Hematopoietic multipotent progenitor cell treated with erythropoietin and hydrocortisone succinate and interleukin-3 and kit ligand, for 6 days (in vitro differentiated cells): ENCODE measurements around the gene LRP4.

Experiments
- DNase-seq: peaks from one replicate; pipeline ENCODE4 v3.0.0-alpha.2; 2015

LRP4 gene

DNA sequence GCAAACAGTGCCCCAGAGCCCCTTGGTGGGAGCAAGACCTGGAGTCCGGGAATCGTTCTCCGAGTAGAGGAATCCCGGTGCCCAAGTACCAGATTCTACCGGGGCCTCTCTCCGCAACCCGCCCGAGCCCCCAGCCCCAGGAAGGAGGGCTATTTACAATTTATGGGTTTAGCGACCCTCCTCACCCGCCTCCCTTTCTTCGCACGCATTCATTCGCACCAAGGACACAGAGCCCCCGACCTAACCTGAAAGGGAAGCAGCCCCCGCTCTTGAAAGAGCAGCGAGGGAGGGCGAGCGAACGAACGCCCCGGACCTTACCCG is 628 bp downstream of the LRP4 start:
- DNase-seq: no peak

DNA sequence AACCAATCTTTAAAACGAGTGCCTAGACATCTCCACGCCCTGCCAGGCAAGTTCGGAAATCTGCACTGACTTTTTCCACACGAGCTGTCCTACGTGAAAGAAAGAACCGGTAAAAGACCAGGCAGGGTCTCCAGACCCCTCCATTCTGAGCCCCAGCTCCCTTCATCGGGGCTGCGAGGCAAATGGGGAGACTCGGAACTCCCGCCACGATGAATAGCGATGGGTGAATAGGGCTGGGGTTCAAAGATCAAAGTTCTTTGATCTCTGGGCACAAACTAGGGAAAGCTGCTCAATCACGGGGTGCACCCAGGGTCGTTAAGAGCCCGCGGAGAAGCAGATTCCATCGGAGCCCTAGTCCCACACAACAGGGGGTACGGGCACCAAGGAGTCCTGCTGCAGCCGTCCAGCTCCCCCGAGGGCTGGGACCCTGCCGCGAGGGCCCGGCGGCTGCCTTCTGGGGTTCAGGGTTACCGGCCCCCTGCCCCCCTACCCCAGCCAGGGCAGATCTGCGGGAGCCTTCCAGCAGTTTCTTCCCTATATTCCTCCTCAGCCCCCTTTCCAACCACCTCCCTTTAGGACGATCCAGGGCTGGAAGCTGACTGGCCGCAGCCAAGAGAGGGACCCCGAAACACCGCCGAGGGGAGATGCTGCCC is 1.1 kb downstream of the LRP4 start:
- no peak for DNase-seq

DNA sequence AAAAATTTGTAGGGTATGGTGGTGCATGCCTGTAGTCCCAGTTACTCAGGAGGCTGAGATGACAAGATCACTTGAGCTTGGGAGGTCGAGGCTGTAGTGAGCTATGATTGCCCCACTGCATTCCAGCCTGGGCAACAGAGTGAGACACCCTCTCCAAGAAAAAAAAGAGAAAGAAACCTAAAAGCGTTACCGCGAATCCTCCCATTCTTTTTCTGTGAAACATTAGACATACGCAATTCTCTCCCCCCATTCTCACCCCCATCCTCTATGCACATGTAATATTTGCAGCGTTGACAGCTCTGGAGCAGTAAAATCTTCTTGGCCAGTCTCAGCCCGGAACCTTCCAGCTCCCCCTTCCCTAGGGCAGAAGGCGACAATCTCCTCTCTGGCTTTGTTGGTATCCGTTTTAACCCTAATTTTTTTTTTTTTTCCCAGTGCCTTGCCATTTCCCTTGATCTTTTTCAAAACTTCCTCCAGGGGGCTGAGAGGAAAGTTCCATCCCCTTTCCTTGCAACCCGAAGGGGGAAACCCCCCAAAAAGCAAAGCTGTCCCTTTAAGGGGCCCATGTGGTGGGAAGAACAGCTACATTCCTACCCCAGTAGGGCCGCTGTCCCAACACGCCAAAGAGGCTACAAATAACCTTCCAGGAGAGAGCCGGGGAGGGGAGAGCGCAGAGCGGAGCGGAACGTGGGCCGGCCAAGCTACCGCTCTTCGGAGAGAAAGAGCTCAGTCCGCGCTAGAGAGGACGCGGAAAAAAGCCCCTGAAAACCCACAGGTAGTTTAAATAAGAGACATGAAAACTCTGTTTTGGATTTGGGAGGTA is 1.9 kb downstream of the LRP4 start:
- DNase-seq: peak; percentile 51

DNA sequence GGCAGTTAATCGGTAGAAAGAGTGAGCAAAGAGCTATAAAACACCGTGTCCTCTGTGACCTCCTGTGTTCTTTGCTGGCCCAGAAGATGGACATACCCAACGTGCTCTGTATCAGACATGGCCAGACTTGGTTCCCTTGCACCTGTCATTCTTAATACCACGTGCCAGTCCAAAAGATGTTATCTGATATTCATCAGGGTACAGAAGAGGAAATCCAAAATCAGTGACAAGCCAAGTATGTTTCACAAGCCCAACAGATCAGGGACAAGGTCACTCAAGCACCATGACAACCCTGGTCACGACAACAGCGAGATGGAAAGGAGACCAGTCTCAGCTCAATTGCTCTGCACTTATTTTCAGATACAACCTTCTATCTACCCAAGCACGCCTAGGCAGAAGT is 3.4 kb downstream of the LRP4 start:
- no peak for DNase-seq

DNA sequence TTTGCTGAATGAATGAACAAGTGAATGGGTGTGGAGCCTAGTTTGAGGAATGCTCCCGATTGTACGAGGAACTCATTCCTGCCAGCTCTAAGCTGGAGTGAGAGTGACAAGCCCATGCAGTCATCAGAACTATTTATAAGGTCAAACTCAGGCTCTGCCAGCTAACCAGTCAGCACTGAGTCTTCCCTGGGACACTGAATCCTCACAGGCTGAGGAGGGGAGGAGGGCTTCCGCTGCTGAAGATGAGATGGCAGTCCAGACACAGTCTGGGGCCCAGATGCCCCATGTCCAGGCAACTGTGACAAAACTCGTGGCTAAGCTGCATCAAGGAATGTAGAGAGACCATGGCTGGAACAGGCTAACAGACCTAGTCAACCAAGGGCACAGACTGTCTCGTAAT is 4.0 kb downstream of the LRP4 start:
- DNase-seq: no peak

DNA sequence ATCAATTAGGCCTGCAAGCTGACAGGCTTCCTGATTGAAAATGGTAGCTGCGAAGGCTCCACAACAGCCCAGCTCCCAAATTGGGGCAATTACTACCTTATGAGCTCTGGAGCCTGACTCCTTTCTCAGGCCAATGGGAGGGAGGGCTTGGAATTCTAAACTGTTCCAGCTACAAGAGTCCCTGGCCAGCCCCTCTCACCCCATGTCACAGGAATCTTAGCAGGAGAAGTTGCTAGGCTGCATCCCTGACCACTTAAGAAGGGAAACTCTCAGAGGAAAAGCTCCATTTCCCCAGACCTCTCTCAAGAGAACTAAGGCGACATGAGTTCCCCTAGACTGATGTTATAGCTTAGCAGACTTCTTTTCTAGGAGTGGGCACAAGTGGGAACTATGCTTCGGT is 4.9 kb downstream of the LRP4 start:
- no peak for DNase-seq

DNA sequence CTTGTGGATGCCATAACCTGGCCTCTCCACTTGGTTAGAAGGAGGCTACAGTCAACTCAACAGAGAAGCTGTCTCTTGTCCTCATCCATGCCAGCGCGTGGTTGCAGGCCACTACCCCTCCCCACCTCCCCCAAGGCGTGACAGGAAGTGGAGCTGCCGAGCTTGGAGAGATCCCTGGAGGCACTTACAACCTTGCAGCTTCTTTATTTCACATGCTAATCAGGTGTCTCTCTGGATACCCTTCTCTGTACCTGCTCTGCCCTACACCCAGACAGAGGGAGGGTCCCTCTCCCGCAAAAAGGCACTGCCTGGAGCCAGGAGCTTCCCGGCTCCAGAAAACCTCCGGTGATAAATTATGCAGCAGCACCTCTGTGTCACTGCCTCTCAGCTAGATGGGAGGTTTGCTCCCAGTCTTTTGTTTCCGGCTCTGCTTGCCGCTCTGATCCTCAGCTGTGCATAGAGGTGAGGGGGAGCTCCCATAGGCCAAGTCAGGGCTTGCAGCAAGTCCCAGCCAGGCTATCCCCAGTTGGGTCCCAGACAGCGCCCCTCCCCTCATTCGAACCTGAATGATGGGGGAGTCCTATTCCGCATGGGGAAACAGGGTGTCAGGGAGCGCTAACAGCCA is 5.7 kb downstream of the LRP4 start:
- DNase-seq: no peak

DNA sequence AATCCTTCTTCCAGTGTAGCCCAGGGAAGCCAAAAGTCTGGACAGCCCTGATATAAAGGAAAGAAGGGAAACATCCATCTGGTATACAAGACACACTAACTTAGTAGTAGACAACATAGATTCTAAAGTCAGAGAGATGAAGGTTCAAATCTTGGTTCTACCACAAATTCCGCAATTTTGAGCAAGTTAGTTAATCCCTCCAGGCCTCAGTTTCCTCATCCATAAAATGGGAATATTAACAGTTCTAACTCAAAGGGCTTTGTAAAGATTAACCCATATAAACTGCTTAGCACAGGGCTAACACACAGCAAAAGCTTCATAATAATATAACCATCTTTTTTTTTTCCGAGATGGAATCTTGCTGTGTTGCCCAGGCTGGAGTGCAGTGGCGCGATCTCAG is 10.7 kb downstream of the LRP4 start:
- no peak for DNase-seq

DNA sequence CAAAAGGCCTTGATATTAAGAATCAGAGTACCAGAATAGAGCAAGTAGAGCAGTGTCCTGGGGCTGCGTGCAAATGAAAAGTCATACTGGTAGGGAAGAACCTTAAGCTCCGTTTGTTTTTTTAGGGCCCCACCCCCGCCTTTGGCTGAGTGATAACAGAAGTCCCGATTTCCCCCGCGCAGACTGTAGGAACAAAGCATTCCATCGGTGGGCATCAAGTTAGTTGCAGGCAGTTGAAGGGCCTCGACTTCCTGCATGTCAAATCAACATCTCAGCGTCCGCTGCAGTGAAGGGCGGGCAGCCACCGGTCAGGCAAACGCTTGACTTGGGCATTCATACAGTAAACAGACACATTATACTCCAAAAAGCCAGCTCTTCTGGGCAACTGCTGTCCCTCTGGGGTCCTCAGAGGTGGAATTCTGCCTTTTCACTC is 11.7 kb downstream of the LRP4 start:
- DNase-seq: peak; percentile 31

DNA sequence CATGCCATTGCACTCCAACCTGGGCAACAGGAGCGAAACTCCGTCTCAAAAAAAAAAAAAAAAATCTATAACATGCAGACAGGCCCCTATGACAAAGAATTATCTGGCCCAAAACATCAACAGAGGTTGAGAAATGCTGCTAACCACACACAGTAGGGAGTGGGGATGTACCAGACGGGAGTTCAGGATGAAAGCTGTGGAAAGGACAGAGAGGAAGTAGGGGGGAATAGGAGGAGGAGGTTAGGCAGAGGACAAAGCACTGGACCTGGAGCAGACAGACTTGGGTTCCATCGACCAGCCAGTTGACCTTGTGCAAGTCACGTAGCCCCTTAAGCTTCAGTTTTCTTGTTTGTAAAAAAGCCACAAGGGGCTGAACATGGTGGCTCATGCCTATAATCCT is 12.5 kb downstream of the LRP4 start:
- no peak for DNase-seq

DNA sequence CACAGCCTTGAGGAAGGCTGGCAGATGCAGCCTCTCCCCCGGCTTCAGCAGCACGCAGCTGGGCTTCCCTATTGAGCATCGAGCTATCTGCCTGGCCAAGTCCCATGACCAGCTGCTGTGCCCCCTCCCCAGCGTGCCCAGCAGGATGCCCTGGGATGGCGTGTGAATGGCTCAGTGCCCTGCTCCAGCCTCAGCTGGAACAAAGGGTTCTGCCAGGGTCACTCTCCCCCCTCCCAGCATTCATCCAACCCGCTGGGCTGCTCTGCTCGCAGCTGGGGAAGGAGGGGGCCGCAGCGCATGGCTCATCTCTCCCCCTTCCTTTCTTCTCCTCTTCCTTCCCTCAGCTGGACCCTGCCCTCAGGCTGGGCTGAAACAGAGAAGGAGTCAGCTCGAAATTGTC is 14.5 kb downstream of the LRP4 start:
- DNase-seq: no peak

DNA sequence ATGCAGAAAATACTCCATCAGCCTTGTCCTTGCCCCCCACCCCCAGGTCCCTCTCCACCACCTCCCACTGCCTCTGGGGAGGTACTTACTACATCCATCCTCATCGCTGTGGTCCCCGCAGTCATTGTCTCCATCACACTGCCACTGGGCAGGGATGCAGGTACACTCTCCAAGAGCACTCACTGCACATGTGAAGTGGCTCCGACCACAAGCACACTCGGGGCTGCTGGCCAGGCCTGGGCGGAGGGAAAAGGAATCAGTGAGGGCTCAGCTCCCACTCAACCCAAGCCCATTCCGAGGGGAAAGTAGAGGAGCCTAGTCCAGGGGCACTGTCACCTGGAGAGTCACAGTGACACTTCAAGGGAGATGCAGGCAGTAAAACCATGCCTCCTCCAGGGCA is 15.7 kb downstream of the LRP4 start:
- DNase-seq: no peak

DNA sequence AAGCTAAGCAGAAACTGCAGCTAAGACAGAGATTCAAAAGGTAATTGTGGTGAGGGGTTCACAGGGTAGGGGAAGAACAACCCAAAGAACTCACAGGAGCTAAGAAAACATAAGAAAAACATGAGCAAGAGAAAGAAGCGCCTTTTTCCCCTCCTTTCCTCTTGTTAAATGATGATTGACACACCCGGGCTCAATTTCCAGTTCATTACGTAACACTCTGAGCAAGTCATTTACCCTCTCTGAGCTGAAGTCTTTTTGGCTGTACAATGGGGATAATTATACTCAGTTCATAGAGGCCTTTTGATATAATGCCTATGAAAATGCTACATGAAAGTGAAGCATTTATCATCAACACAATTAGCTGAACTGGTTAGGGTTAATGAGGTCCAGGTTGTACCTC is 17.2 kb downstream of the LRP4 start:
- no peak for DNase-seq

DNA sequence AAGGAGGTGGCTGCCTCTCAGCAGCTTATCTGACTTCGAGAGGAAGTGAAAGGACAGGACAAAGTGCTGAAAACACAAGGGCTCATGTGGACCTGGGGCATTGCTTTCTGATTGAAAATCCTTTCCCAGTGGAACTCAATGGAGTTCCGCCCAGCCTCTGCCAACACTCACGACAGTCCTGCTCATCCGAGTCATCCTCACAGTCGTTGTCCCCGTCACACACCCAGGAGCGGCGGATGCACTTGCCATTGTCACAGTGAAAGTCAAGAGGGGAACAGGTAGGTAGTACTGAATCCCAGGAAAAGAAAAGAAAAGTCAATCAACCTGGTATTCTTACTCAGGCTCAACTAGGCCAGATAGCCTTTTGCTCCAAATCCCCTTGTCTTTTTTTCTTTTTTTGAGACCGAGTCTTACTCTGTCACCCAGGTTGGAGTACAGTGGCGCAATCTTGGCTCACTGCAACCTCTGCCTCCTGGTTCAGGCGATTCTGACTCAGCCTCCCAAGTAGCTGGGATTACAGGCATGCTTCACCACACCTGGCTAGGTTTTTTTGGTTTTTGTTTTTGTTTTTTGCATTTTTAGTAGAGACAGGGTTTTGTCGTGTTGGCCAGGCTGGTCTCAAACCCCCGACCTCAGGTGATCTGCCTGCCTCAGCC is 18.1 kb downstream of the LRP4 start:
- no peak for DNase-seq

DNA sequence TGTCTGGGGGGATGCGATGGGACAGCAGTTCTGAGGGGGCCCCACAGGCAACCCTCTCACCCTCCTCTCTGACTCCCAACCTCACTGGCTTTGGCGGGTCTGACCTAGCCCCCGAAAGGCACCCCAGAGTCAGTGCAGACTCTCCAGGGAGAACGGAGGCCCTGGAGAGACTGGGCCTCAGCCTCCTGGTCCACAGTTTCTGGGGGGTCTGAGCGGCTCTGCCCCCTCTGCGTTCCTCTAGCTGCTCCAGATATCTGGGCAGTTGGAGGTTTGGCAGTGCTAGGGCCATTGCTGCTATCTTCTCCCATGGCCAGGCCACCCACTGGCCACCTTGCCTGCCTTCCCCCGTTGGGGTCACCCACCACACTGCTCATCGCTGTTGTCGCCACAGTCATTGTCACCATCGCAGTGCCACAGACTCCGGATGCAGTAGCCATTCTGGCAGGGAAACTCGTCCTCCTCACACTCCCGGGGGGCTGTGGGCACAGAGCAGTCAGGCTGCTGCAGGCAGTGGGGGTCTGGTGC is 18.8 kb downstream of the LRP4 start:
- no peak for DNase-seq

DNA sequence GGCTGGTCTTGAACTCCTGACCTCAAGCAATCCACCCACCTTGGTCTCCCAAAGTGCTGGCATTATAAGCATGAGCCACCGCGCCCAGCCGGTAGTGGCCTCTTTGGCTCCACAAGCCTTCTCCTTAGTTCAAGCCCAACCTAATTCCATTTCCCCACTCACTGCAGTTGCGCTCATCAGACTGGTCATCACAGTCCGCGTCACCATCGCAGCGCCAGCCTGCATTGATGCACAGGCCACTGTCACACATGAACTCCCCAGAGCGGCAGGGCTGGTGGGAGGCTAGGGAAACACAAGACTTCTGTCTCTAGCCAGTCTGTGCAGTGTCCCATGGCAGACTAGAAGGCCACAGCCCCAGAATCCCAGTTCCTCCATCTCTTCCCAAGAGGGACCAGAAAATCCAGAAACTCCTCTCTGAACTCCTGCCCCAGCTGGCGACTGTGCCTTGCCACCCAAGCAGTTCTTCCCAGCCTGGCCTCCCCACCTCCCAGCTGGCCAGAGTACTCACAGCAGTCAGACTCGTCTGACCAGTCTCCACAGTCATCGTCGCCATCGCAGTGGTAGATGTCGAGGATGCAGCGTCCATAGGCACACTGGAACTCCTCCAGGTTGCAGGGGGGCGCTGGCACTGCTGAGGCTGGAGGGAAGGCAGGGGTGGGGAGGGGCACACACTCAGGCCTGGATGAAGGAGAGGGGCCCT is 19.8 kb downstream of the LRP4 start:
- no peak for DNase-seq

DNA sequence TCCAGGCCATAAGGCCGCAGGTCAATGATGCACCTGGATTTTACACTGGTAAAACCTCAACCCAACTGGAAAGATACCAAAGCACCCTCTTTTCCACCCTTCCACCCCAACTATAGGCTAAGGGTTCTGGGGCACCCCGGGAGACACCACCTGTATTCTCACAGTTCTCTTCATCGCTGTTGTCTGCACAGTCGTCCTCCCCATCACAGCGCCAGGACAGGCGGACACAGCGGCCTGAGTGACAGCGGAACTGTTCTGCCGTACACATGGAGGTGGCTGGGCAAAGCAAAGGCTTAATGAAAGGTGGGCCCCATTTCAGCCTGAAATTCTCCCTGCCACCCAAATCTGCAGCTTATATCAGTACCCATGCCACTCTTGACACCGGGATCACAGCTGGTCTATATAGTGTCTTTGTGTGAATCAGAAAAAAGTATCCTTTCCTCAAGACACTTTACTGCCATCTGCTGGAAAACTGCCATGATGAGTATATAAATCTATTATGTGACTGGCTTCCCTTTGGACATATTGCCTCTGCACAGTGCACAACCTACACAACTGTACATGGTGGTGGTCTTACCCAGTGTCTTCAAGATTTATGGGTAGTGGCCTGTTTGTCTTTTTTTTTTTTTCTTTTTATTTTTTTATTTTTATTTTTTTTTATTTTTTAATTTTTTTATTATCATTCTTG is 21.5 kb downstream of the LRP4 start:
- DNase-seq: peak; percentile 91

DNA sequence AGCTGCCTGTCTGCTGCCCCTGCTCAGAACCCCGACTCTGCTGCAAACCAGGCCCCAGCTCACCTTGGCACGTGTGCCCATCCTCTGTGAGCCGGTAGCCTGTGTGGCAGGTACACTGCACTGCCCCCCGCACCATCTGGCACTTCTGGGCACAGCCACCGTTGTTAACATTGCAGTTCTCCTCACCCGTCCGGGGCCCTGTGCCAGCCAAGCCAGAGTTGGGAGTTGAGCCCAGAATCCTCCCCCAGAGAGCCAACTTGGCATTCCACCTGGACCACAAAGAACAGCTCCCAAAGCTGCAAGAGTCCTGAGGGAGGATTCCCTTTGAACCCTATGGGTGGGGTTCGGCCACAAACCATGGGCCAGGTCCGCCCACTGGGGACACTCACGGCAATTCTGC is 22.5 kb downstream of the LRP4 start:
- DNase-seq: no peak

DNA sequence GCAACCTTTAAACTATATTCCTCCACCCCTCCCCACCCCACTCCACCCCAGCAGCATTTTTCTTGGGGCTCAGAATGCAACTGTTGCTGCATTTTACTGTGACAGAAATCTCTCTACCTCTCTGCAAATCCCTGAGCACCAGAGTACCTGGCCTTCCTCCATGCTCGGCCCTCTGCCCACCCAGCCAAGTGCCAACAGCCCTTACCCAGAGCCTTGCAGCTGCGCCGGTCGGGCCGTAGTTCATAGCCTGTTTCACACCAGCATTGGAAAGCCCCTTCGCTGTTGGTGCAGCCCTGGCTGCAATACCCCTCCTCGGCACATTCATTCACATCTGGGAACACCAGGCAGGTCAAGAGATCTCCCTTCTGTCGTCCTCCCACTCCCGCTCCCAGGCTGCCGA is 23.4 kb downstream of the LRP4 start:
- no peak for DNase-seq

DNA sequence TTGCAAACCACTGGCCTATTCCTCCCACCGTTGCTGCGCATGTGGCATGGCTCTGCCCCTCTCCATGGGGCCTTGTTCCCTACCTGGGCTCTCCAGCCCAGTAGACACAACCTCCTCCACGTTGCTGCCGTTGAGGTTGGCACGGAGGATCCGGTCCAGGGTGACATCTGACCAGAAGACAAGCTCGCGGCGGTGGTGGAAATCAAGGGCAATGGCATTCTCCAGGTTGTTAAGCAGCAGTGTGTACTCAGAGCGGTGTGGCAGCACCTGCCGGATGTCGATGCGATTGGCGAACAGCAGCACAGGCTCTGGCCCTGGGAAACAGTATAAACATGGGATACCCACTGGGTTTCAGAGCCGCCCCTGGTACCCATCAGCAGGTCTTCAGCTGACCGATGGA is 23.8 kb downstream of the LRP4 start:
- DNase-seq: no peak

DNA sequence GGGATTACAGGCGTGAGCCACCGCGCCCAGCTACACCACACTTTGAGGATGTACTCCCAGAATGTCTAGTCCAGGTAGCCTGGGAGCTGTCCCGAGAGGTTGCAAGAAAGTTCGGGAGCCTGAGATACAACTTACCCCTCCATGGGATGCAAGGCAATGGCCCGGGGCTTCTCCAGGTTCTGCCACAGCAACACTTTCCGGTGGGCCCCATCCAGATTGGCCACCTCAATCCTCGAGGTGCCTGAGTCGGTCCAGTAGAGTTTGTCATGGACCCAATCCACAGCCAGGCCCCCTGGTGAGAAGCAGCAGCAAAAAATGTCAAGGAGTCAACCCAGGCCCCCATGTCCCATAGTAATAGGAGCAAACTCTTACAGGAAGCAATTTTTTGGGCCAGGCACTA is 25.5 kb downstream of the LRP4 start:
- no peak for DNase-seq

DNA sequence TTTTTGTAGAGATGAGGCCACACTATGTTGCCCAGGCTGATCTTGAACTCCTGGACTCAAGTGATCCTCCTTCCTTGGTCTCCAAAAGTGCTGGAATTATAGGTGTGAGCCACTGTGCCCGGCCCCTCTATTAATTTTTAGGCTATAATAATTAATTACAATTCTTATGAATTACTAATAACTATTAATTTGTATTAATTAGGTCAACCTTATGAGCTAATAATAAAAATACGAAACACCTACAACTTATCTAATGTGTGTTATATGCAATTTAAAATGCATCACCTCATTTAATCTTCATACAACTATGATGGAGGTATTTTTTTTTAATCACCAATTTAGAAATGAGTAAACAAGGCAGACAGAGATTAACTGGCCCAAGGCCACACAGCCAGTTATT is 26.2 kb downstream of the LRP4 start:
- DNase-seq: no peak
